K562 (cell line): Measurements from ENCODE around the gene KCNK7. TPM values are rescaled to one million over a fixed set of nuclear protein-coding genes. Genes with fewer than 3 reads are reported as not detected.

Experiments used
- ATAC-seq: fragments of 200-7000 bp; cut with Tn5 transposase; 3 replicates; pipeline ENCODE4 v1.9.1; 2020; ENCODE audit warnings: moderate library complexity
- BruUV-seq: library from RNA; stranded (reverse); fragments of 400-500 nt; replicated peaks from 2 replicates; lab custom pipeline; 2021; lab: Mats Ljungman, UMichigan
- CTCF ChIA-PET: fragments of 300-600 bp; formaldehyde crosslinking; extraction: SDS; loops from one replicate; lab custom pipeline; 2021; ENCODE audit warnings: low intra/inter-chr PET ratio; lab: Yijun Ruan, JAX
- POLR2A ChIA-PET: fragments of 300-600, 350-650 bp; sonication (Branson Sonifier 250); formaldehyde crosslinking; extraction: SDS; loops from one replicate; lab custom pipeline; 2021; ENCODE audit warnings: antibody characterized with exemption, inconsistent platforms; lab: Yijun Ruan, JAX
- DNase-seq, 4 experiments: peaks; one replicate each; pipeline versions ENCODE4 v3.0.0 to v3.0.0-alpha.2; 2011 to 2018; ENCODE audit warnings: low spot score in 3 of 4, mixed read lengths in 3 of 4; ENCODE audit errors: extremely low read depth in 1 of 4
- FAIRE-seq: peaks from 2 replicates; lab custom pipeline; 2011; peaks lifted over from hg19 to GRCh38; lab: Jason Lieb, UNC
- H2AFZ ChIP-seq: 2 replicates; pipeline ENCODE4 v1.6.0; 2011; ENCODE audit warnings: low read depth, low read length, control low read depth, inconsistent platforms
- H3K27ac ChIP-seq: fragments of 200-600 bp; 3 replicates; pipeline ENCODE4 v1.8.0; 2011; ENCODE audit warnings: low read depth, mild to moderate bottlenecking, control low read depth, inconsistent platforms, low read length, moderate library complexity, mixed read lengths; ENCODE audit errors: extremely low read depth
- H3K27me3 ChIP-seq, 2 experiments: fragments of 300-600 bp in 1 of 2; 2 replicates in 1 of 2; 3 replicates in 1 of 2; pipeline versions ENCODE4 v1.6.0 to v1.8.0; 2011; ENCODE audit warnings: inconsistent platforms in 2 of 2, low read length in 2 of 2, mild to moderate bottlenecking in 1 of 2, mixed read lengths in 1 of 2, moderate library complexity in 1 of 2; ENCODE audit not compliant: control insufficient read depth in 2 of 2, insufficient read depth in 2 of 2
- H3K36me3 ChIP-seq: fragments of 300-600 bp; 3 replicates; pipeline ENCODE4 v1.8.0; 2011; ENCODE audit warnings: mild to moderate bottlenecking, low read length, inconsistent platforms; ENCODE audit not compliant: control insufficient read depth, insufficient read depth
- H3K4me1 ChIP-seq, 2 experiments: fragments of 200-600 bp in 1 of 2; replicated peaks in 1 of 2; 2 replicates in 1 of 2; 3 replicates in 1 of 2; pipeline versions ENCODE4 v1.5.1 to v1.8.0; 2011; ENCODE audit warnings: inconsistent platforms in 2 of 2, low read length in 2 of 2, mild to moderate bottlenecking in 1 of 2, mixed read lengths in 1 of 2, moderate library complexity in 1 of 2; ENCODE audit not compliant: control insufficient read depth in 2 of 2, insufficient read depth in 2 of 2
- H3K4me2 ChIP-seq: 2 replicates; pipeline ENCODE4 v1.6.1; 2011; ENCODE audit warnings: low read length, control low read depth, inconsistent platforms, mixed read lengths; ENCODE audit not compliant: insufficient read depth
- H3K4me3 ChIP-seq: fragments of 200-600 bp; sonication (generic), shearing (Covaris generic); 2 replicates; pipeline ENCODE4 v1.5.1; 2016; ENCODE audit warnings: control low read depth, inconsistent platforms
- H3K79me2 ChIP-seq: fragments of 200-600 bp; 3 replicates; pipeline ENCODE4 v1.8.0; 2011; ENCODE audit warnings: low read length, inconsistent platforms; ENCODE audit not compliant: control insufficient read depth, insufficient read depth
- H3K9ac ChIP-seq, 2 experiments: 2 replicates each; pipeline versions ENCODE4 v1.6.0 to v1.6.1; 2011; ENCODE audit warnings: low read depth in 2 of 2, low read length in 2 of 2, control low read depth in 1 of 2, inconsistent platforms in 1 of 2, mild to moderate bottlenecking in 1 of 2, mixed read lengths in 1 of 2; ENCODE audit not compliant: insufficient read depth in 1 of 2
- H3K9me1 ChIP-seq: one replicate; pipeline ENCODE4 v1.6.0; 2011; ENCODE audit warnings: inconsistent platforms, mild to moderate bottlenecking, low read length, moderate library complexity; ENCODE audit not compliant: control insufficient read depth, insufficient read depth
- H3K9me3 ChIP-seq: replicated peaks from 2 replicates; pipeline ENCODE4 v1.5.1; 2011; ENCODE audit warnings: low read depth, low read length, inconsistent platforms; ENCODE audit not compliant: control insufficient read depth, insufficient read depth
- H4K20me1 ChIP-seq: replicated peaks from 2 replicates; pipeline ENCODE4 v1.6.1; 2011; ENCODE audit warnings: low read length, inconsistent platforms, mixed read lengths; ENCODE audit not compliant: control insufficient read depth, insufficient read depth
- FOXK1 ChIP-seq: sonication (generic); formaldehyde crosslinking; IDR thresholded peaks from 2 replicates; pipeline ENCODE4 v1.8.0; 2022; ENCODE audit warnings: missing genetic modification reagents, mild to moderate bottlenecking, borderline replicate concordance
- MAX ChIP-seq: sonication (generic); formaldehyde crosslinking; IDR thresholded peaks from 2 replicates; pipeline ENCODE4 v1.9.0; 2022; ENCODE audit warnings: mild to moderate bottlenecking, missing genetic modification reagents
- NFE2L1 ChIP-seq: fragments of 450-650 bp; IDR thresholded peaks from 2 replicates; pipeline ENCODE4 v1.6.1; 2016; ENCODE audit warnings: missing genetic modification characterization, low read depth, mild to moderate bottlenecking, missing compliant biosample characterization, moderate library complexity, borderline replicate concordance
- NR2C2 ChIP-seq, 2 experiments: fragments of 200-800 bp in 1 of 2; sonication (Bioruptor generic) in 1 of 2; sonication (generic) in 1 of 2; formaldehyde crosslinking in 1 of 2; IDR thresholded peaks; 2 replicates each; pipeline versions ENCODE4 v1.6.1 to v1.8.0; 2016 to 2022; ENCODE audit warnings: mild to moderate bottlenecking in 1 of 2, missing compliant biosample characterization in 1 of 2, missing genetic modification characterization in 1 of 2, missing genetic modification reagents in 1 of 2
- POLR2G ChIP-seq: fragments of 200-400 bp; formaldehyde crosslinking; IDR thresholded peaks from 2 replicates; pipeline ENCODE4 v1.6.1; 2017; ENCODE audit warnings: low read depth, mild to moderate bottlenecking, antibody characterized with exemption, low read length, moderate library complexity
- ZHX1 ChIP-seq: fragments of 150-350 bp; conservative IDR thresholded peaks from 2 replicates; pipeline ENCODE4 v1.6.1; 2014; ENCODE audit warnings: low read length
- WGBS: fragments of 100-300 bp; shearing (Covaris generic); methylation state at CpG from one replicate; pipeline ENCODE4 v1.1.6; 2016; ENCODE audit warnings: low coverage, mixed read lengths; ENCODE audit not compliant: insufficient coverage; ENCODE audit errors: missing lambda C conversion rate; 5-methylcytosine and 5-hydroxymethylcytosine counted together
- in situ Hi-C: fragments of 300-500 bp; cut with MboI; formaldehyde crosslinking; loops from 4 replicates; pipeline ENCODE4 v1.15.0; 2018; ENCODE audit warnings: inconsistent platforms, mixed read lengths
- intact Hi-C: fragments of 100-400 bp; cut with micrococcal nuclease; formaldehyde crosslinking; loops from 2 replicates; pipeline ENCODE4 v1.14.2; 2022
- polyA plus RNA-seq, 8 experiments: library from polyadenylated mRNA; depleted of rRNA in 4 of 8; stranded (reverse) in 5 of 8; unstranded in 3 of 8; fragments of >200 nt; fragmentation: Nextera tagmentation in 2 of 8; fragmentation: Illumina TruSeq in 1 of 8; extraction: Ambion mirVana in 2 of 8; extraction: Trizol in 1 of 8; gene quantifications; 2 replicates each; pipeline versions ENCODE4 v1.2.1 to v1.2.3, GENCODE V29; 2011 to 2014; ENCODE audit warnings: inconsistent platforms in 1 of 8, missing spikeins in 1 of 8
- total RNA-seq, 7 experiments: library from RNA; depleted of rRNA in 6 of 7; stranded (reverse); fragments of >200 nt in 6 of 7; fragmentation: Illumina TruSeq in 2 of 7; extraction: Trizol in 2 of 7; gene quantifications; 2 replicates each; pipeline versions ENCODE4 v1.2.1 to v1.2.3, GENCODE V29; 2011 to 2021; ENCODE audit warnings: low replicate concordance in 1 of 7
- TF ChIP-seq, protein P1 (sequence below): sonication (generic); formaldehyde crosslinking; IDR thresholded peaks from 2 replicates; pipeline ENCODE4 v1.8.0; 2023; ENCODE audit warnings: mild to moderate bottlenecking, missing genetic modification reagents
- TF ChIP-seq, protein P2 (sequence below): sonication (generic); formaldehyde crosslinking; IDR thresholded peaks from 2 replicates; pipeline ENCODE4 v1.8.1; 2023; ENCODE audit warnings: mild to moderate bottlenecking, missing genetic modification reagents

KCNK7 gene
- total and polyA plus RNA-seq, 9 of the 15 experiments (the other 6 are each of a cell fraction or from before 2014, with no cell fraction given) = 0.07 to 0.40 TPM; not detected in 7

- TF ChIP-seq, protein P1, sequence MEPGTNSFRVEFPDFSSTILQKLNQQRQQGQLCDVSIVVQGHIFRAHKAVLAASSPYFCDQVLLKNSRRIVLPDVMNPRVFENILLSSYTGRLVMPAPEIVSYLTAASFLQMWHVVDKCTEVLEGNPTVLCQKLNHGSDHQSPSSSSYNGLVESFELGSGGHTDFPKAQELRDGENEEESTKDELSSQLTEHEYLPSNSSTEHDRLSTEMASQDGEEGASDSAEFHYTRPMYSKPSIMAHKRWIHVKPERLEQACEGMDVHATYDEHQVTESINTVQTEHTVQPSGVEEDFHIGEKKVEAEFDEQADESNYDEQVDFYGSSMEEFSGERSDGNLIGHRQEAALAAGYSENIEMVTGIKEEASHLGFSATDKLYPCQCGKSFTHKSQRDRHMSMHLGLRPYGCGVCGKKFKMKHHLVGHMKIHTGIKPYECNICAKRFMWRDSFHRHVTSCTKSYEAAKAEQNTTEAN = 0 out of 2 replicates have a peak, but pooled peaks have one; percentile 21
- TF ChIP-seq FOXK1 (CRISPR knock-in tag) = 0 out of 2 replicates have a peak, but pooled peaks have one; percentile 40
Observed at GRCh38 chr11:65576867-65577755, 18.5 kb downstream of the KCNK7 start (continued).

DNA sequence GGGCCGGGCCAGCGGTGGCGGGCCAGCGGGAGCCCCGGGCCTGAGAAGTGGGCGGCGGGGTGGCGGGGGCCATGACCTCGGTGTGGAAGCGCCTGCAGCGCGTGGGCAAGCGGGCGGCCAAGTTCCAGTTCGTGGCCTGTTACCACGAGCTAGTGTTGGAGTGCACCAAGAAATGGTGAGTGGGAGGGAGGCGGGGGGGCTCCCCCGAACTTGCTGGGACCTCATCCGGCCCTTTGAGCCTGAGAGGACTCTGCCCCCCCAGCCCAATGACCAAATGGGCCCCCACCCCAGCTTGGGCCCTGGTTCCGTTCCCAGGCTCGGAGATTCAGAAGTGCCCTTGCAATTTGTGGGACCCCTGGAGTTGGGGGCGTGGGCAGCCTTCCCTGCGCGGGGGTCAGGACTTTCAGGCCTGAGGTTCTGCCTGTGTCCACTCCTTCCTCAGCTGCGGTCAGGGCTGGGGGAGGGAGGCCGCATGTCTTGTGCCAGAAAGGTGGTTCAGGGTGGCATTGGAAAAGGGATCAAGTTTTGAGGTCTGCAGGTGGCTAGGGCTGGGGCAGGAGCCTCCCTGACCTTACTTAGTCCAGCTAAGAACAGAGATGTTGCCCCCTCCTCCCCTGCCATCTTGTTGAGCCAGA lies 19.3 kb downstream of the KCNK7 start:
- intact Hi-C loops = no loop called here
- in situ Hi-C loops = no loop called here
- Histone ChIP-seq H3K4me3 (peak overlapping the region; percentile 88), H4K20me1 (peaks cover 6% of the 10 kb centered on the region), H3K4me1 (peaks cover 53 to 96% of the 10 kb centered on the region in 2 experiments), H3K9me1 (peaks cover 5% of the 10 kb centered on the region), H3K79me2 (peaks cover 56% of the 10 kb centered on the region), H3K9ac (peak overlapping the region; percentile 76 to 95), H3K27ac (peak overlapping the region; percentile 84), H3K27me3 (no peaks in the 10 kb centered on the region; a peak in 1 of 5 replicates), H3K36me3 (peaks cover 49% of the 10 kb centered on the region; the same call in 2 of the 3 replicates), H3K9me3 (no peaks in the 10 kb centered on the region), H2AFZ (0 out of 2 replicates have a peak overlapping the region, but pooled peaks have one; percentile 34), H3K4me2 (peak overlapping the region; percentile 90)
- ATAC-seq (peak; percentile 0; the same call in 1 of the 3 replicates), DNase-seq (peak in 1 of 4 experiments; percentile 34), FAIRE-seq (no peak)
- BruUV-seq = TSS peak; percentile 3
- ChIA-PET POLR2A (interaction anchor here (1.0 to 1.9 kb wide), 6 partner anchors 14 to 153 kb away, joined by 3 to 14 read pairs (median 5); partner anchors contain the start of genes MALAT1 and NEAT1), CTCF (interaction anchor here (0.6 kb wide), 1 partner anchor 295 kb away, joined by 3 read pairs; no protein-coding TSS in a partner anchor)
- under 1% methylated on average over 16 of the region's 26 CpGs for WGBS
- TF ChIP-seq, protein P2, sequence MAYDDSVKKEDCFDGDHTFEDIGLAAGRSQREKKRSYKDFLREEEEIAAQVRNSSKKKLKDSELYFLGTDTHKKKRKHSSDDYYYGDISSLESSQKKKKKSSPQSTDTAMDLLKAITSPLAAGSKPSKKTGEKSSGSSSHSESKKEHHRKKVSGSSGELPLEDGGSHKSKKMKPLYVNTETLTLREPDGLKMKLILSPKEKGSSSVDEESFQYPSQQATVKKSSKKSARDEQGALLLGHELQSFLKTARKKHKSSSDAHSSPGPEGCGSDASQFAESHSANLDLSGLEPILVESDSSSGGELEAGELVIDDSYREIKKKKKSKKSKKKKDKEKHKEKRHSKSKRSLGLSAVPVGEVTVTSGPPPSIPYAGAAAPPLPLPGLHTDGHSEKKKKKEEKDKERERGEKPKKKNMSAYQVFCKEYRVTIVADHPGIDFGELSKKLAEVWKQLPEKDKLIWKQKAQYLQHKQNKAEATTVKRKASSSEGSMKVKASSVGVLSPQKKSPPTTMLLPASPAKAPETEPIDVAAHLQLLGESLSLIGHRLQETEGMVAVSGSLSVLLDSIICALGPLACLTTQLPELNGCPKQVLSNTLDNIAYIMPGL (CRISPR knock-in tag) = no peak
- no peak for TF ChIP-seq NFE2L1 (tag)
- TF ChIP-seq ZHX1 = no peak
- TF ChIP-seq NR2C2 (CRISPR knock-in tag; IDR thresholded peaks at IDR 0.05) = no peak
- TF ChIP-seq NR2C2 (tag; IDR thresholded peaks at IDR 0.05) = peak; percentile 64; the same call in 1 of the 2 replicates
- peak; percentile 28; the same call in 1 of the 2 replicates for TF ChIP-seq MAX (CRISPR knock-in tag)
- TF ChIP-seq POLR2G = peak; percentile 66
